ENCODE measurements around the gene NLRP13.
"Not testable (repeated sequence)": the region's sequence is repeated elsewhere in the genome, so short reads cannot be mapped to it uniquely, and the experiment has no call there.

NLRP13 gene, protein sequence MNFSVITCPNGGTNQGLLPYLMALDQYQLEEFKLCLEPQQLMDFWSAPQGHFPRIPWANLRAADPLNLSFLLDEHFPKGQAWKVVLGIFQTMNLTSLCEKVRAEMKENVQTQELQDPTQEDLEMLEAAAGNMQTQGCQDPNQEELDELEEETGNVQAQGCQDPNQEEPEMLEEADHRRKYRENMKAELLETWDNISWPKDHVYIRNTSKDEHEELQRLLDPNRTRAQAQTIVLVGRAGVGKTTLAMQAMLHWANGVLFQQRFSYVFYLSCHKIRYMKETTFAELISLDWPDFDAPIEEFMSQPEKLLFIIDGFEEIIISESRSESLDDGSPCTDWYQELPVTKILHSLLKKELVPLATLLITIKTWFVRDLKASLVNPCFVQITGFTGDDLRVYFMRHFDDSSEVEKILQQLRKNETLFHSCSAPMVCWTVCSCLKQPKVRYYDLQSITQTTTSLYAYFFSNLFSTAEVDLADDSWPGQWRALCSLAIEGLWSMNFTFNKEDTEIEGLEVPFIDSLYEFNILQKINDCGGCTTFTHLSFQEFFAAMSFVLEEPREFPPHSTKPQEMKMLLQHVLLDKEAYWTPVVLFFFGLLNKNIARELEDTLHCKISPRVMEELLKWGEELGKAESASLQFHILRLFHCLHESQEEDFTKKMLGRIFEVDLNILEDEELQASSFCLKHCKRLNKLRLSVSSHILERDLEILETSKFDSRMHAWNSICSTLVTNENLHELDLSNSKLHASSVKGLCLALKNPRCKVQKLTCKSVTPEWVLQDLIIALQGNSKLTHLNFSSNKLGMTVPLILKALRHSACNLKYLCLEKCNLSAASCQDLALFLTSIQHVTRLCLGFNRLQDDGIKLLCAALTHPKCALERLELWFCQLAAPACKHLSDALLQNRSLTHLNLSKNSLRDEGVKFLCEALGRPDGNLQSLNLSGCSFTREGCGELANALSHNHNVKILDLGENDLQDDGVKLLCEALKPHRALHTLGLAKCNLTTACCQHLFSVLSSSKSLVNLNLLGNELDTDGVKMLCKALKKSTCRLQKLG

DNA sequence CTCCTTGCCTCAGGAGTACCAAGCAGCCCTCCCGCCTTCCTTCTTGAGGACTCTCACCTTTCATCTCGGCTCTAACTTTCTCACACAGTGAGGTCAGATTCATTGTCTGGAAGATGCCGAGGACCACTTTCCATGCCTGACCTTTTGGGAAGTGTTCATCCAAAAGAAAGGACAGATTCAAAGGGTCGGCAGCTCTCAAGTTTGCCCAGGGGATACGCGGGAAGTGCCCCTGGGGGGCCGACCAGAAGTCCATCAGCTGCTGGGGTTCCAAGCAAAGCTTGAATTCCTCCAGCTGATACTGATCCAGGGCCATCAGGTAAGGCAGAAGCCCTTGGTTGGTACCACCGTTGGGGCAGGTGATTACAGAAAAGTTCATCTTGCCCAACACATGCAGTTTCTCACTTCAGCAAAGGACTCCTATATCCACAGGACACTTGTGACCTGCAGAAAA, at the start of gene NLRP13:
NLRP13 (minus strand) TSS at position 401 of the 451 bp plus-strand sequence; CDS start at position 376, 25 bp downstream.
- DNase-seq (no peak), ATAC-seq (replicated peaks) (no peak)
- Mint-ChIP-seq H3K27me3 (peaks cover 4 to 10% of the 10 kb centered on the region in 2 donors), H3K27ac (no peak within 1 kb of the TSS), H3K9me3 (peaks cover 0 to 6% of the 10 kb centered on the region in 2 donors), H3K4me1 (no peaks in the 10 kb centered on the region), H3K36me3 (no peaks in the 10 kb centered on the region), H3K4me3 (no peak within 1 kb of the TSS)

DNA sequence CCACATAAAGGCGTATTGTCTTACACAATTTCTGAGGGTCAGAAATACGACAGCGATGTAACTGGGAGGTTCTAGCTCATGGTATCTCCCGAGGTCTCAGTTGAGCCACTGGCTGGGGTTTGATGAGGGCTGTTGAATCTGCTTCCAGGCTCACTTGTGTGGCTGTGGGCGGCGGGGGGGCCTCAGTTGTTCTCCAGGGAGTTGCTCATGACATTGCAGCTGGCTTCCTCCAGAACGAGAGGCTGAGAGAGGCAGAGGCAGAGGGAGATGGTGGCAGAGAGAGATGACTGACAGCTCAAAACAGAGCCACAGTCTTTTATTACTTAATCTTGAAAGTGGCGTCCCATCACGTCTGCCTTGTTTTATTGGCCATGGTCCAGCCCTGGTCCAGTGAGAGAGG, 48.3 kb upstream of the NLRP13 start:
- H3K27ac Mint-ChIP-seq = no peak overlapping the region
- no peak for ATAC-seq (replicated peaks)
- H3K27me3 Mint-ChIP-seq = peaks cover 0 to 16% of the 10 kb centered on the region in 2 donors
- DNase-seq = no peak
- H3K4me3 Mint-ChIP-seq = no peak overlapping the region
- H3K4me1 Mint-ChIP-seq = no peaks in the 10 kb centered on the region
- peaks cover 3% of the 10 kb centered on the region in 2 donors for H3K36me3 Mint-ChIP-seq
- peaks cover 3 to 15% of the 10 kb centered on the region in 2 donors for H3K9me3 Mint-ChIP-seq

DNA sequence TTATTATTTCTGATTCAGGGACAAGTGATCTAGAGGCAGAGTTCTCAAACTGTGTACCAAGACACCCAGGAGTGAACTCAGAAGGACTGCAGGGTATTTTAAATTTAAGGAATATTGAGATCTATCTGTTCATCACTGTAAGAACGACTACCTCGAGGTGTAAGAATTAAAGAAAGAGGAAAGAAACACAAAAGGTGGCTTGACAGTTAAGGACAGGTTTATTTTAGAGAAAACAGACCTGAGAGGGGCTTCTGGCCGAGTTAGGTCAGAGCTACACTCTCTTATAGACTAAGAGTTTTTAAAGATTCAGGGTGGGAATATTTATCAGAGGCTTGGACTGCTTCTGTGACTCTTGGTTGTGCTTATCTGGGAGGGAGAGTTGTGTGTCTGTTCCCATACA, 41.8 kb upstream of the NLRP13 start:
- Mint-ChIP-seq H3K9me3 (peaks cover 11% of the 10 kb centered on the region in 2 donors), H3K27me3 (peaks cover 13 to 15% of the 10 kb centered on the region in 2 donors), H3K27ac (no peak overlapping the region), H3K36me3 (no peaks in the 10 kb centered on the region), H3K4me3 (no peak overlapping the region), H3K4me1 (no peaks in the 10 kb centered on the region)
- no peak for ATAC-seq (replicated peaks)
- no peak for DNase-seq

DNA sequence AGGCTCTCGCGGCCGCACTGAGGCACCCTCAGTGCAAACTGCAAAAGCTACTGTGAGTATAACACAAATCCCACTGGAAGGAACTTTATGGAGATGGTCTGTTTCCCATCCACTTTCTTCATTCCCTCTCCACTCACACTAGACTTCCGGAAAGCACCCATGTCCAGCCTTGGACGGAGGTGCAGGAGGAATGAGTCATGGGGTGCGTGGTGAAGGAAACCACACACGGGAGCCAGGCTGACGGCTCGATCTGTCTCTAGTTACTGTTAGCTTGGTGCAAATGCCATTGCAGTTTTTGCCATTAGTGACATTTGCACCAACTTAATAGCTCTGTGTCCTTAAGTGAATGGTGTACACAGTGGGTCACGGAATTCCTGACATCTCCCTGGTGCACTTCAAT, 30.1 kb upstream of the NLRP13 start:
- no peak overlapping the region for H3K4me3 Mint-ChIP-seq
- H3K9me3 Mint-ChIP-seq = peaks cover under 1 to 6% of the 10 kb centered on the region in 2 donors
- H3K27ac Mint-ChIP-seq = no peak overlapping the region
- ATAC-seq (replicated peaks) = no peak
- DNase-seq = no peak
- H3K36me3 Mint-ChIP-seq = no peaks in the 10 kb centered on the region
- H3K4me1 Mint-ChIP-seq = no peaks in the 10 kb centered on the region
- no peaks in the 10 kb centered on the region for H3K27me3 Mint-ChIP-seq

DNA sequence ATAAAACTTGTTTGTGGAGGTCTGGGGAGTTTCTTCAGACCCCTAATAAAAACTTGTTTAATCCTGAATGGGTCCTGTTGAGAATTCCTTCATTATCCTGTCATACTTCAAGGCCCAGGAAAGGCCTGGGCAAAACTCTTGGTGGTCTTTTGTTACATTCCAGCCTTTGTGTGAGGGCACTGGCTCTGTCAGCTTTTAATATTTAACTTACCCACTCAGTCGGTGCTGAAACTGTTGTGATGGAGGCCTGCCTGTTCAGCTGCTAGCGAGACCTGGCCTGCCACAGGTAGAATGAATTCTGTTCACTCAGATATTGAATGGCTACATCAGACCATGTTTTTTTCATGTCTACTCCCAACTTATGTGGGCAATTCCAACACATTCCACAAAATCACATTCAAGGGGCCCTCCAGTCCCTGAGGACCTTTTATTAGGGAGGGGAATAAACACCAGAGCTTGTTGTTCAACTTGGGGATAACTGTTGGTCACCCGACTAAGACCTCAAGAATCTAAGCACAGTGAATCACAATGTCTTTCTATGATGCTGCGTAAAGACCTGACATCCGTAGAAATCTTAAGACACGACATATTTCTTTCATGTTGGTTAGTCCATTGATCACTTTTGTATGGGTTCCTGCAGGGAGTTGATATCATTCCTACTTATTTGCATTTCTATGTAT, 28.0 kb upstream of the NLRP13 start:
- Mint-ChIP-seq H3K4me1 (no peaks in the 10 kb centered on the region), H3K4me3 (no peak overlapping the region), H3K27me3 (no peaks in the 10 kb centered on the region), H3K27ac (no peak overlapping the region), H3K36me3 (no peaks in the 10 kb centered on the region), H3K9me3 (no peaks in the 10 kb centered on the region)
- ATAC-seq (replicated peaks) (no peak), DNase-seq (no peak)

DNA sequence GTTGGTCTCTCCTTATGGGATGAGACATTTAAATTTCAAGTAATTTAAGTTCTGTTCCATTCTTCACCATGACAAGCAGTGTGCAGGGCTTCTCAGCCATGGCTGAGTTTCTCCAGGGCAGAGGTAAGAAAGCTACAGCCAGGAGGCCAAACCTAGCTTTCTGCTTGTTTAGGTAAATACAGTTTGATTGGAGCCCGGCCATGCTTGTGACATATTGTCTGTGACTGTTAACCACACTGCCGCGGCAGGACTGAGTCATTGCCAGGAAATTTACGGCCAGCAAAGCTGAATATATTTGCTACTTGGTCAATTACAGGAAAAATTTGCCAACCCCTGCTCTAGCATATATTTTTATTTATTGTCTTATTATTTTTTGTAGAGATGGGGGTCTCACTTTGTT, 26.2 kb upstream of the NLRP13 start:
- ATAC-seq (replicated peaks) = no peak
- H3K27me3 Mint-ChIP-seq = no peaks in the 10 kb centered on the region
- DNase-seq = no peak
- no peaks in the 10 kb centered on the region for H3K9me3 Mint-ChIP-seq
- H3K4me3 Mint-ChIP-seq = no peak overlapping the region
- no peak overlapping the region for H3K27ac Mint-ChIP-seq
- no peaks in the 10 kb centered on the region for H3K4me1 Mint-ChIP-seq
- H3K36me3 Mint-ChIP-seq = no peaks in the 10 kb centered on the region

DNA sequence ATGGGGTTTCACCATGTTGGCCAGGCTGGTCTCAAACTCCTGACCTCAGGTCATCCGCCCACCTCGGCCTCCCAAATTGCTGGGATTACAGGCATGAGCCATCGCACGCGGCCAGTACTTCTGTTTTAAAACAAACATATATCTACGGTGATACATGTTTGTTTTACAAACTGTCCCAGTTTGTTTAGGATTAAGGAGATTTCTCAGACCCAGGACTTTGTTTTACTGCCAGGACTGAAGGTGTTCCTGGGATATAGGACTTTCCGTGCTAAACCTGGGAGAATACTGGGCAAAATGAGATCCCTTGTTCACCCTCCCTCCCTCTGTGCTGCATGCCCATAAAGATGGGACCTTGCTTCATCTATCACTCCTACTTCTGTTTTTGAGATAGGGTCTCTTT, 24.3 kb upstream of the NLRP13 start:
- ATAC-seq (replicated peaks) = no peak
- H3K4me1 Mint-ChIP-seq = no peaks in the 10 kb centered on the region
- no peak for DNase-seq
- H3K9me3 Mint-ChIP-seq = no peaks in the 10 kb centered on the region
- H3K4me3 Mint-ChIP-seq = no peak overlapping the region
- no peaks in the 10 kb centered on the region for H3K36me3 Mint-ChIP-seq
- H3K27ac Mint-ChIP-seq = no peak overlapping the region
- no peaks in the 10 kb centered on the region for H3K27me3 Mint-ChIP-seq

DNA sequence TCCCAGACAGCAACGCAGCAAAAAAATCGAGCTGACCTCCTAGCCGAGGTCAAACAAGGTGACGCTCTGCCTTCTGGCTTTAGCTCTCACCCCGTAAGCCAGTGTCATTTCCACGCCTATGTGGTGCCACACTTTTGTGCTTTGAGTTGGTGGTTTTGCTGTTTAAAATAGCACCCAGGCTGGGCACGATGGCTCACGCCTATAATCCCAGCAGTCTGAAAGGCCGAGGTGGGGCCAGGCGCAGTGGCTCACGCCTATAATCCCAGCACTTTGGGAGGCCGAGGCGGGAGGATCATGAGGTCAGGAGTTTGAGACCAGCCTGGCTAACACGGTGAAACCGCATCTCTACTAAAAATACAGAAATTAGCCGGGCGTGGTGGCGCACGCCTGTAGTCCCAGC, 18.4 kb upstream of the NLRP13 start:
- peaks cover 9 to 12% of the 10 kb centered on the region in 2 donors for H3K9me3 Mint-ChIP-seq
- H3K4me3 Mint-ChIP-seq; DNase-seq; ATAC-seq (replicated peaks); H3K27me3 Mint-ChIP-seq; H3K4me1 Mint-ChIP-seq; H3K36me3 Mint-ChIP-seq; H3K27ac Mint-ChIP-seq: not testable (repeated sequence)

DNA sequence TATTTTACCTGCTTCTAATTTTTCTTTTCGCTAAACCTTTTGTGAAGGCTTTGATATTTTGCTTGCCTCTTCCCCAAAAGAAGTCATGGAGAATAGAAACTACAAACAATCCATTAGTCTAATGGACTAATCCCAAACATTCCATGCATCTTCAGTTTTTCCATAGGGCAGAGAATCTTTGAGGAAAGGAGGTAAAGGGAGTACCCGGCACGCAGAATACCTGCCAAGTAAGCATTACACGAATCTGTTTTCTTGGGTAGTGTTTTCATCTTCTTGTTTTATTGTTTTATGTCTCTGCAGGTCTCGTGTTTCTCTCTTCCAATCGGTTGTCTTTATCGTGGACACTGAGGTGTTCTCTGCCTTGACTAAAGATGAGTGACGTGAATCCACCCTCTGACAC, 15.4 kb upstream of the NLRP13 start, which contains the start of gene NLRP8:
NLRP8 (plus strand) TSS at position 301 of the 400 bp plus-strand sequence.
- peaks cover 9 to 12% of the 10 kb centered on the region in 2 donors for H3K9me3 Mint-ChIP-seq
- ATAC-seq (replicated peaks) = no peak
- peaks cover 0 to 2% of the 10 kb centered on the region in 2 donors for H3K36me3 Mint-ChIP-seq

DNA sequence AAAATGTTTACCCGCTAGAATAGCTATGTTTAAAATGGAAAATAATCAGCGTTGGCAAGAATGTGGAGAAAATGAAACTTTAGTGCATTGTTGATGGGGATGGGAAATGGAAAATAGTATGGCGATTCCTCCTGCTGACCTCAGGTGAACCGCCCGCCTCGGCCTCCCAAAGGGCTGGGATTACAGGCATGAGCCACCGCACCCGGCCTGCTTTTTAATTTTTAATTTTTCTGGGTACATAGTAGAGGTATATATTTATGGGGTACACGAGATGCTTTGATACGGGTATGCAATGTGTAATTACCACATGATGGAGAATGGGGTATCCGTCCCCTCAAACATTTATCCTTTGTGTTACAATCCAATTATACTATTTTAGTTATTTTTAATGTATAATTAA, 8.2 kb upstream of the NLRP13 start:
- Mint-ChIP-seq H3K27ac (no peak overlapping the region), H3K4me3 (no peak overlapping the region), H3K4me1 (peaks cover 0 to 3% of the 10 kb centered on the region in 2 donors), H3K36me3 (no peaks in the 10 kb centered on the region), H3K9me3 (peaks cover 0 to 4% of the 10 kb centered on the region in 2 donors), H3K27me3 (no peaks in the 10 kb centered on the region)
- no peak for DNase-seq
- no peak for ATAC-seq (replicated peaks)

More for the DNA sequence above, 15.4 kb upstream of the NLRP13 start, which contains the start of gene NLRP8:
- no peak within 1 kb of the TSS for H3K27ac Mint-ChIP-seq
- H3K4me1 Mint-ChIP-seq = peaks cover 0 to 3% of the 10 kb centered on the region in 2 donors
- H3K27me3 Mint-ChIP-seq = peaks cover 0 to 7% of the 10 kb centered on the region in 2 donors
- no peak for DNase-seq
- no peak within 1 kb of the TSS for H3K4me3 Mint-ChIP-seq

DNA sequence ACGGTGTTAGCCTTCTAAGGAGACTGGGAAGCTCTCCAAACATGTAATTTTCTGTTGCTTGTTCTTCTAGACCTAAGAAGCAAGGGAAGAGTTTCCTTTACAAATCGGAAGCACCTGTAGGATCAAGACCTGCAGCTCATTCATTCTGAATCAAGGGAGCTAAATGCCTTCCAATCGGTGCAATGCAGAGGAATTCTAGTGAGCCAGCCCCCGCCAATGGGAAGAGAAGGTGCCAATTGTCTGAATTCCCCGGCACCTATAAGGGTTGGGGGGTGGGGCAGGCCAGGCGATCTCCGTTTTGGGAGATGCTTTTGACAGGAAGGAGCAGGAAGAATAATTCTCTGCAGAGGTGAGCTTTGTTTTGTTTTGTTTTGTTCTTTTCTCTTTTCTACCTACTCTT, 7.1 kb upstream of the NLRP13 start:
- Mint-ChIP-seq H3K9me3 (peaks cover 0 to 4% of the 10 kb centered on the region in 2 donors), H3K4me1 (peaks cover 0 to 3% of the 10 kb centered on the region in 2 donors), H3K4me3 (no peak overlapping the region), H3K27ac (no peak overlapping the region), H3K27me3 (peaks cover 0 to 4% of the 10 kb centered on the region in 2 donors), H3K36me3 (no peaks in the 10 kb centered on the region)
- no peak for ATAC-seq (replicated peaks)
- DNase-seq = no peak

DNA sequence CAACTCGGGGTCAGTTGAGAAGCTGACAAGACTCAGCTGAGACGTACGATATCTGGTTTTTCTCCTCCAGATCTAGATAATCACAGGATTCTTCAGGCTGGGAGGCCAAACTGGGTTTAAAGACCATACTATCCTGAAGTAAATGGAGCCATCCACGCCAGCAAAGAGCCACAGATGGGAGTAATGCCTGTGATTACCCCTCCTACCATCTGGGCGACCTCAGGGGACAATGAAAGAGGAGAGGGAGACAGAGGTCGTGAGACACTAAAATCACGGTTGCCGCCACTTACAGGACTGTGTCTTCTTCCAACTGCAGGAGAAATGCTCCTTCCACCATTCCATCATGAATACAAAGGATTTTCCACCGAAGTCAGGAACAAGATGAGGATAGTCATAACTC, 3.1 kb upstream of the NLRP13 start:
- Mint-ChIP-seq H3K4me3 (no peak overlapping the region), H3K27me3 (peaks cover 4 to 10% of the 10 kb centered on the region in 2 donors), H3K27ac (no peak overlapping the region), H3K4me1 (no peaks in the 10 kb centered on the region), H3K9me3 (peaks cover 0 to 5% of the 10 kb centered on the region in 2 donors), H3K36me3 (no peaks in the 10 kb centered on the region)
- no peak for DNase-seq
- ATAC-seq (replicated peaks) = no peak

DNA sequence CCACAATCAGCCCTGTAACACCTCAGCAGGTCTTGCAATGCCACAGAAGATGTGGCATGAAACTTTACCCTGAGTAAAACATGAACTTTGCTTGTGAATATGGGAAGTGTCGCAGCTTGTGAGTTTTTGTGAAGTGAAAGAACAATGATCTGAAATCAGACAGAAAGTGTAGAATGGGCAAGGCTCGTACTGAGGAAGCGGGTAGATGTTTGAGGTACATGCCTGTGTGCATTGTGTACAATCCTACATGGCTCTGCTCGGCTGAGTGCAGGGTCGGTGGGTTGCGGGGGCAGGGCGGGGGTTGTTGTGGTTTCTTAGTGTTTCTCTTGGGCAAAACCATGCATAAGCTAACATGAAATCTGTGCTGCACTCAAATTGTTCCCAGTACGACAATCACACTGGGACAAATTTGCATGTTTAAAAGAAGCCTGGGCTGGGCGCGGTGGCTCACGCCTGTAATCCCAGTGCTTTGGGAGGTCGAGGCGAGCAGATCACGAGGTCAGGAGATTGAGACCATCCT, 1.1 kb downstream of the NLRP13 start:
- H3K4me3 Mint-ChIP-seq = no peak overlapping the region
- peaks cover 0 to 6% of the 10 kb centered on the region in 2 donors for H3K9me3 Mint-ChIP-seq
- H3K4me1 Mint-ChIP-seq = no peaks in the 10 kb centered on the region
- H3K27me3 Mint-ChIP-seq = peaks cover 4 to 10% of the 10 kb centered on the region in 2 donors
- ATAC-seq (replicated peaks) (peak; percentile 29 to 71), DNase-seq (no peak)
- no peaks in the 10 kb centered on the region for H3K36me3 Mint-ChIP-seq
- H3K27ac Mint-ChIP-seq = no peak overlapping the region
